Fibroblast of skin of left quadriceps (primary cell): ENCODE results near the gene KRT4.
"Not testable (repeated sequence)": the region's sequence is repeated elsewhere in the genome, so short reads cannot be mapped to it uniquely, and the experiment has no call there.

ENCODE experiments used
- DNase-seq, 2 experiments: peaks; one replicate each; pipeline ENCODE4 v3.0.0-alpha.2; 2013; ENCODE audit warnings: low read depth in 2 of 2

KRT4 gene

DNA sequence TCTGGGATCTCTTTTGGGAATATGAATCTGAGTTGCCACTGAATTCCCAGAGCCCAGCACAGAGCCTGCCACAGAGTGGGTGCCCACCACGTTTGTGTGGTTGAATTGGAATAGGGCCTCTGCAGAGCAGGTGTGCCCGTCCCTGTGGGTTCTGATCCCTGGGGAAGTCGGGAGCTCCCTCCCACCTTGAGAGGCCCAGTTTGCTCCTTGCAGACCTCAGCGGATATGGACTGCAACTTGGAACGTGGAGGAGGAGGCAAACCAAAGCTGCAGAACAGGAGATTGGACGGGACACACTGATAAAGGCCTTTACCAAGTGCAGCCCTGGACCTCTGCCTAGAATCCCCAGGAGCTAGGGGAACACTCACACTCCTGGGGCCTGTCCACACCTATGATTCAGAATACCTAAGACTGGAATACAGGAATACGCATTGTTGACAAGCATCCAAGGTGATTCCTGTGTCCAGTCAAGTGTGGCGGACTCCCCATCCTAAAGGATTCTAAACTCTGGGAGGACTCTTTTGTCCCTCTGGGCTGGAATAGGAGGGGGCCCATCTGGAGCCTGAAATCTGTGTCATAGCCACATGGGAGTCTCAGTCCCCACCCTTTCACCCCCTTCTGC is 39.2 kb downstream of the KRT4 start:
- DNase-seq = no peak

GRCh38 chr12:52772772-52773171 is 41.1 kb downstream of the KRT4 start:
- no peak for DNase-seq

GRCh38 chr12:52772188-52772587 is 41.7 kb downstream of the KRT4 start:
- no peak for DNase-seq

DNA sequence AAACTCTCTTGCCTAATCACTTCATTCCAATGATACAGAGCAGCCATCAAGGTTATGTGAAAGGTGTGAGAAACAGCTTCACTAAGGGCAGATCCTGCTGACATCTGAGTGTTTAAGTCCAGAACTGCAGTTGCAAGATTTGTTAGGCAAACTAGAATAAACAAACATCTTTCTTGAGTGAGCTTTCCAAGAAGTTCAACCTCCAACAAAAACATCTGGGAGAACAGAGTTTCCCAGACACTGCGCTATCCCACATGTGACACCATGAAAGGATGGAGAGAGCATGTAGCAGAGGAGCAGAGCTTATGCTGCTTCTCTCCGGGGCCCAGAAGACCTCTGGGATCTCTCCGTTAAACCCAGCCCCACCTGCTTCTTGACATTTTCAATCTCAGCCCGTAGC is 42.4 kb downstream of the KRT4 start:
- no peak for DNase-seq

DNA sequence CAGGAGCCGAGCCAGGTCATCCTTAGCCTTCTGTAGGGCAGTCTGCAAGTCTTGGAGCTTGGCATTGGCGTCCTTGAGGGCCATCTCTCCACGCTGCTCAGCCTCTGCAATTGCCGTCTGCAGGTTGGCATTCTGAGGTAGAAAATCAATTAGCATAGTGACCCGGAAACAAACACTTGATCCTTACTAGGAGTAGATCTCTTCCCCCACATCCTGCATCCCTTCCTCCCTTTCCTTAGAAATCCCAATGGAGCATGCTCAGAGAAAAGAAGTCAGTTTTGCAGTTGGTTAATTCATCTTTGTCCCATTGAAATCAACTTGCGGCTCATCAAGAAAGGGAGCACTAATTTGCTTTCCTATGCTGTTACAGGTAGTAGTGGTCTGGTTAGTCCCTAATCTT is 42.8 kb downstream of the KRT4 start:
- DNase-seq = no peak

- DNase-seq = no peak
These were observed 44.0 kb downstream of the KRT4 start for GRCh38 chr12:52769946-52770345.

GRCh38 chr12:52769354-52769753 is 44.6 kb downstream of the KRT4 start:
- no peak for DNase-seq

- no peak for DNase-seq
These were observed 45.3 kb downstream of the KRT4 start for GRCh38 chr12:52768479-52769200.

DNA sequence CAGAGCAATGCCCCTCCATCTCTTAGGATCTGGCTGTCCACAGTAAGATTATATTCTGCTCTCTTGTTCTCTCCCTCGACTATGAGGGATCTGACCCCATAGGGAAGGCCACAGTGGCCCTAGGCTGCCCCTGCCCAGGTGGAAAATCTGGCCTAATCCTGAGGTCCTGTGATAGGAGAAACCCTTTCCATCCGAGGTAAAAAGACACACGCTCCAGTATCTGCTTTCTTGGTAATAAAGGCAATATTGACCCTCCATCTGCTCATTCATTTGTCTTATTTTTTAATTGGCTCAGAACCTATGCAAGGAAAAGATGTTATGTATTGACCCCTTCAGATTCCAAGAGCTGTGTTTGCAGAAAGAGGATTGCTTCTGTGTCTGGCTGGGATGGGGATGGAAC is 46.5 kb downstream of the KRT4 start:
- DNase-seq = no peak

DNA sequence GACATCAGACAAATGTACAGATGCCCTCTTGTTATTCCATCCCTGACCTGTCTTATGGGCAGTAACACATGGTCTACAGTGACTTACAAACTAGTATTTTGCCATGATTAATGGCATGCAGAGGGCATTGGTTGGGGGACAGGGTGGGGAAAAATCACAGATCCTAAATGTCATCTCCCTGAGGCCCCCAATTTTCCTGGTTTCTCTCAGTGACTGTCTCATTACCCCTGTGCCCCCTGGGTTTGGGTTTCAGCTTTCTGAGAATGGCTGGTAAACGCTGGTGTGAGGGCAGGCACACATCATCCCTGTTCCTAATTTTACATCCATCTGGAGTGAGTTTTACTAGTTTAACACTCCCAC is 46.9 kb downstream of the KRT4 start:
- DNase-seq = no peak

- DNase-seq = no peak
These were observed 47.4 kb downstream of the KRT4 start for GRCh38 chr12:52766351-52767019.

GRCh38 chr12:52765702-52766101 is 48.2 kb downstream of the KRT4 start:
- DNase-seq = no peak

GRCh38 chr12:52763991-52764390 is 49.9 kb downstream of the KRT4 start:
- no peak for DNase-seq

DNA sequence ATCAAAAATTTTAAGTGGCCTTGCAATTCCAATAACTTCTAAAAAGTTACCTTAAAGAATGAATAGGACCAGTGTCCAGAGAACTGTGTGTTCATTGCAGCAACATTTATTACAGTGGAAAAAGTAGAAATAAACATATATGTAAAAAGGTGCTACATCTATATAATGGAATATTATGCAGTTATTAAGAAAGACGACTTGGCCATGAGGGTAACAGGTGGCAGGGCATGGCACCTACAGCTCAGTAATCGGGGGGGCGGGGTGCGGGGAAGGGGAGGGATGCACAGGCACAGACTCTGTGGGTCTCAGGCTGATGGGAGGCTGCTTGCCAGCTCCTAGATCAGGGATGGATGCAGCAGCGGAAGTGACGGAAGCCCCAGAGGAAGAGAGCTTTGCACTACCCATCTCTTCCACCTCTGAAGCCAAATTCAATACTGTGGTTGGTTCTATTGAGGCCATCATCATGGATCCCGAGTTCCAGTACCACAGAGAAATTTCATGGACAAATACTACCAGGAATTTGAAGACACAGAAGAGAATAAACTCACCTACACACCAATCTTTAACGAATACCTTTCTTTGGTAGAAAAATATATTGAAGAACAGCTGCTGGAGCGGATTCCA is 50.8 kb downstream of the KRT4 start:
- DNase-seq = no peak

DNA sequence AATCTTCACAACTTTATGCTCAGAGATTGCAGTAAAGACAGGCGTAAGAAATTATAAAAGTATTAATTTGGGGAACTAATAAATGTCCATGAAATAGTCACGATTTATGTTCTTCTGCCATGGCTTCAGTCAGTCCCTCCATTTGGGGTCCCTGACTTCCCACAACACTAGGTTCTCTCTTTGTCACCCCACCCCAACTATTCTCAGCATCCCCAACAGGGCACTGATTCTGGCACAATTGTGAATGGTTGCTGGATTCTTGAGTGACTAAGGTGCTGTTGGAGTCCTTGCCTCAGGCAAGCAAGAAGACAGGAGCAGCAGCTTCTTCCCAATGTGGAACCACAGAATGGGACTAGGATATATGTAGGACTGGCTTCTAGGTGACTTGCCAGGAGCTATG is 52.1 kb downstream of the KRT4 start:
- DNase-seq = no peak

DNA sequence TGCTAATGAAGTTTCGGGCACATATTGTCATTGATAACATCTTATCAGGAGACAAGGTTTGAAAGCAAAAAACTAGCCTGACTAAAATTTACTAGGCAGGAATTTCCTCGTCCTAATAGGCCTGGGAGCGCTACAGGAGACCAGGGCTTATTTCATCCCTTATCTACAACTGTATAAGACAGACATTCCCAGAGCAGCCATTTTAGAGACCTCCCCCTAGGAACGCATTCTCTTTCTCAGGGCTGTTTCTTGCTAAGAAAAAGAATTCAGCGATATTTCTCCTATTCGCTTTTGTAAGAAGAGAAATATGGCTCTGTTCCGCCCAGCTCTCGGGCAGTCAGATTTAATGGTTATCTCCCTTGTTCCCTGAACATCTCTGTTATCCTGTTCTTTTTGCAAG is 52.7 kb downstream of the KRT4 start:
- DNase-seq = not testable (repeated sequence)

DNA sequence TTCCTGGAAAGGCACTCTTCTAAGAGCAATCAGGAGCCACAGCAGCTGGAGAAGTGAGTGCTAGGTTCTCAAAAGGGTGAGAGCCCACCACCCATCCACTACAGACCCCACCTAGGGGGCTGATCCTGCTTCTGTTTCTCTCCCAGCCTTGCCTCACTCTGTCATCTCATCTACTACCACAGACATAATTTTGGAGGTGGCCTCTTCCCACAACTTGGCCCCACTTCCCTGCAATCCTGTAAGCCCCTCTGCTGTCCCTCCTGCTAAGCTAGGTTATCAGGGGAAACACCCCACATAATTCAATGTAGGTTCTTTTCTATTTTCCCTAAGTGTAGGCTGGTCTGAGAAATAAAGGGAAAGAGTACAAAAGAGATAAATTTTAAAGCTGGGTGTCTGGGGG is 53.3 kb downstream of the KRT4 start:
- DNase-seq = no peak

- DNase-seq = no peak
These were observed 54.2 kb downstream of the KRT4 start for GRCh38 chr12:52759695-52760094.

- DNase-seq = no peak
These were observed 54.7 kb downstream of the KRT4 start for GRCh38 chr12:52759218-52759617.

- no peak for DNase-seq
These were observed 56.3 kb downstream of the KRT4 start for GRCh38 chr12:52757449-52758176.
